OCI-LY3 (cell line): ENCODE data around the gene ACTRT2.

Experiments used
- H2AFZ ChIP-seq: fragments of 200-600, 300-600 bp; shearing (Covaris generic); 2 replicates; pipeline ENCODE4 v1.6.0; 2014; ENCODE audit warnings: antibody characterized with exemption, low read depth, low read length
- H3K27ac ChIP-seq: fragments of 200-600, 300-600 bp; sonication (generic); 2 replicates; pipeline ENCODE4 v1.5.1; 2014; ENCODE audit warnings: mild to moderate bottlenecking, low read length, moderate library complexity, mixed read lengths
- H3K27me3 ChIP-seq: fragments of 200-600, 300-600 bp; sonication (generic); 2 replicates; pipeline ENCODE4 v1.6.1; 2014; ENCODE audit warnings: low read depth, low read length, mixed read lengths
- H3K36me3 ChIP-seq: fragments of 200-600, 300-600 bp; sonication (generic); replicated peaks from 2 replicates; pipeline ENCODE3; 2014; ENCODE audit warnings: low read depth, low read length, mixed read lengths
- H3K4me1 ChIP-seq: fragments of 300-600, 200-600 bp; sonication (generic); 2 replicates; pipeline ENCODE4 v1.6.1; 2014; ENCODE audit warnings: low read length, mixed read lengths
- H3K4me2 ChIP-seq: fragments of 200-600, 300-600 bp; sonication (generic); 2 replicates; pipeline ENCODE4 v1.6.1; 2014; ENCODE audit warnings: low read length, mixed read lengths
- H3K4me3 ChIP-seq: fragments of 300-600, 200-600 bp; sonication (generic); 2 replicates; pipeline ENCODE4 v1.5.1; 2014; ENCODE audit warnings: antibody characterized with exemption, mild to moderate bottlenecking, low read length, moderate library complexity
- H3K79me2 ChIP-seq: fragments of 300-600, 200-600 bp; shearing (Covaris generic); 2 replicates; pipeline ENCODE4 v1.6.1; 2014; ENCODE audit warnings: mild to moderate bottlenecking, low read length, mixed read lengths
- H3K9ac ChIP-seq: fragments of 300-600, 200-600 bp; shearing (Covaris generic); 2 replicates; pipeline ENCODE4 v1.6.0; 2014; ENCODE audit warnings: mild to moderate bottlenecking, low read length, moderate library complexity
- H3K9me3 ChIP-seq: fragments of 200-600, 300-600 bp; shearing (Covaris generic); 2 replicates; pipeline ENCODE4 v1.6.1; 2014; ENCODE audit warnings: low read length, mixed read lengths; ENCODE audit not compliant: insufficient read depth
- H4K20me1 ChIP-seq: fragments of 200-600, 300-600 bp; sonication (generic); 2 replicates; pipeline ENCODE4 v1.6.1; 2016; ENCODE audit warnings: low read length, mixed read lengths; ENCODE audit not compliant: insufficient read depth
- CTCF ChIP-seq: fragments of 200-600, 300-600 bp; sonication (generic); IDR thresholded peaks from 2 replicates; pipeline ENCODE4 v1.5.1; 2014; ENCODE audit warnings: antibody characterized with exemption, low read length, low read depth
- EZH2phosphoT487 ChIP-seq: fragments of 200-600 bp; shearing (Covaris generic); IDR thresholded peaks from 2 replicates; pipeline ENCODE4 v1.6.1; 2018; ENCODE audit warnings: antibody characterized with exemption, mixed run types, low read depth

Gene ACTRT2

DNA sequence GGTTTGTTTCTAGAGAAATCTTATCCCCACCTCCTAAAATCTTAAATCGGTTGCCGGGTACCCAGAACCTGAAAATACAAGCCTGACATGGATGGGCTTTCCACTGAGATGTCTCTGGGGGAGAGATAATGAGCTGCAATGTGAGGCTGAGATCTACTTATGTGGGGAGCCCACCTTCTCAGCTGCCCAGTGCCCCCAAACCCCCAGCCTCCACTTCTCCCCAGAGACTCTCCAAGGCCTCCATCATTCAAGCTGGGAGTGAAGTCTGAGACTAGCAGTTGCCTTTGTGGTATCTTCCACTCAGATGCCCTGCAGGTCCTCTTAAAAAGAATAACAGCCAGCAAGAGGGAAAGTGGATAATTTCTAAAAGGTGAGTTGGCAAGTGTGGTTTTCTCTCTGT lies 11.7 kb upstream of the ACTRT2 start:
- no peaks in the 10 kb centered on the region for H3K36me3 ChIP-seq
- H3K9me3 ChIP-seq, result no peaks in the 10 kb centered on the region
- no peak overlapping the region for H3K9ac ChIP-seq

DNA sequence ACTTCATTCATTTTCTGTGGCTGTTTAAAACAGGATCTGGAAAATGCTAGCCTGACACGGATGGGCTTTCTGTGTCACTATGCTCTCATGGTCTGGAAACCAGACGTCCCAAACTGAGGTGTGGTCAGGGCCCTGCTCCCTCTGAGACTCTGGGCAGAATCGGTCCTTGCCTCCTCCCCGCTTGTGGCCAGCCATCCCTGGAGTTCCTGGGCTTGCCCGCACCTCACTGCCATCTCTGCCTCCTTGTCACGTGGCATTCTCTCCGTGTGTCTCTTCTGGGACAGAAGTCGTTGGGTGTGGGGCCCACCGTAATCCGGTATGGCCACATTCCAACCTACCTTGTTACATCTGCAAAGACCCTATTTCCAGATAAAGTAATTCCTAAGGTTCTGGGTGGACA lies 10.1 kb upstream of the ACTRT2 start:
- Histone ChIP-seq H3K9ac (no peak overlapping the region), H4K20me1 (no peaks in the 10 kb centered on the region), H2AFZ (no peak overlapping the region), H3K9me3 (no peaks in the 10 kb centered on the region), H3K4me1 (no peaks in the 10 kb centered on the region), H3K27me3 (no peaks in the 10 kb centered on the region), H3K36me3 (no peaks in the 10 kb centered on the region), H3K4me2 (no peak overlapping the region), H3K27ac (no peak overlapping the region), H3K79me2 (no peaks in the 10 kb centered on the region), H3K4me3 (no peak overlapping the region)
- no peak for TF ChIP-seq EZH2phosphoT487
- no peak for TF ChIP-seq CTCF

More for the DNA sequence above, 11.7 kb upstream of the ACTRT2 start:
- no peaks in the 10 kb centered on the region for H4K20me1 ChIP-seq
- no peak overlapping the region for H3K27ac ChIP-seq
- no peak overlapping the region for H3K4me3 ChIP-seq
- H3K79me2 ChIP-seq, result no peaks in the 10 kb centered on the region
- no peaks in the 10 kb centered on the region for H3K4me1 ChIP-seq
- H3K27me3 ChIP-seq, result no peaks in the 10 kb centered on the region
- no peak overlapping the region for H2AFZ ChIP-seq
- no peak overlapping the region for H3K4me2 ChIP-seq
- TF ChIP-seq EZH2phosphoT487 (no peak), CTCF (no peak)

DNA sequence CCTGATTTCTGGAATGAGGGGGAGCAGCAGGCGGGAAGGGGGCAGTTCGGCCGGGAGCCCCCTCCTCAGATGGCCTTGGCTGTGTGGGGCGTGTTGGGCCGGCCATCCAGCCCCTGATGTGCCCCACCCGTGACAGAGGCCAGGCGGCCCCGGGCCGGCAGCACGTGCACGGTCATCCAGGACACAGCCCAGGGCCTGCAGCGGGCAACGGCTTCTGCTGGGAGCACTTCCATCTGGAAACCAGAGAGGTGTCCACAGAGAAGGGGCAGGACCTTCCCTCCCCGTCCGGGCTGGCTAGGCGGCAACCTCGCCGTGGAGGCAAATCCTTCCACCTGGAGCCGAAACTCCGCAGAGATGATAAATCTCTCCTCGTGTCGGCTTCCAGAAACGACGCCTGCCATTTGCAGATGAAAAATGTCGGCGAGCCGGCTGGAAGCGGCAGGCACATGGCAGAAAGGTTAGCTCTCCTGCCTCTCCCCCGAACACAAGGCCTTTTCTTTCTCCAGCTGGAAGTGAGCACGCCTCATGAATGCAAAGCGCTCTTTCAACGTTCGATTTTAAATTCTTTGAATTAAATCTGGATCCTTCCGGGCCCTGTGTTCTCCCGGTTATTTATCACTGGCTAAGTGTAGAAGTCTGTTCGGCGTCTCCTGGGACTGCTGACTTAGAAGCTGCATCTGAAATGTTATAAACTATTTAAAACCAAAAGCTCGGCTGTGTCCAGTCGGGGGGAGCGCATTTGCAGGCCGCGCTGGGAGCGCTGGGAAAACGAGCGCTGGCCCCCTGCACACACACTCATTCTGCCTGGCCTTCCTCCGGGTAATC lies 9.4 kb upstream of the ACTRT2 start:
- Histone ChIP-seq H3K4me1 (no peaks in the 10 kb centered on the region), H2AFZ (no peak overlapping the region), H3K9ac (no peak overlapping the region), H4K20me1 (no peaks in the 10 kb centered on the region), H3K4me2 (no peak overlapping the region), H3K36me3 (no peaks in the 10 kb centered on the region), H3K27me3 (no peaks in the 10 kb centered on the region), H3K4me3 (no peak overlapping the region), H3K9me3 (no peaks in the 10 kb centered on the region), H3K27ac (no peak overlapping the region), H3K79me2 (no peaks in the 10 kb centered on the region)
- TF ChIP-seq EZH2phosphoT487 (no peak), CTCF (no peak)

- Histone ChIP-seq H3K9ac (no peak overlapping the region), H4K20me1 (no peaks in the 10 kb centered on the region), H3K4me2 (no peak overlapping the region), H3K79me2 (no peaks in the 10 kb centered on the region), H3K27ac (no peak overlapping the region), H3K27me3 (no peaks in the 10 kb centered on the region), H2AFZ (no peak overlapping the region), H3K36me3 (no peaks in the 10 kb centered on the region), H3K9me3 (no peaks in the 10 kb centered on the region), H3K4me3 (no peak overlapping the region), H3K4me1 (no peaks in the 10 kb centered on the region)
- no peak for TF ChIP-seq EZH2phosphoT487
- no peak for TF ChIP-seq CTCF
Measured at GRCh38 chr1:3012456-3013291, 8.6 kb upstream of the ACTRT2 start.
